Pancreas (tissue), 10 donors: ENCODE measurements around the gene GPRC5B. TPM values are rescaled to one million over a fixed set of nuclear protein-coding genes. Genes with fewer than 3 reads are reported as not detected.

Experiments used
- ATAC-seq, 4 donors: fragments of 200-7000 bp; cut with Tn5 transposase; one replicate each; pipeline versions ENCODE4 v1.8.0 to v1.9.1; 2020; ENCODE audit warnings: mild to moderate bottlenecking in 4 of 4, moderate library complexity in 4 of 4
- DNase-seq, 6 donors: peaks; one replicate each; pipeline ENCODE4 v3.0.0-alpha.2; 2020
- FAIRE-seq: peaks from 2 replicates; lab custom pipeline; 2012; peaks lifted over from hg19 to GRCh38; lab: Jason Lieb, UNC
- H3K27ac ChIP-seq, 4 donors: fragments of 200-600 bp; sonication (generic); 1 replicate in 3 of 4; 2 replicates in 1 of 4; pipeline versions ENCODE4 v1.5.0 to v1.8.0; 2020
- H3K27me3 ChIP-seq, 4 donors: fragments of 200-600 bp; one replicate each; pipeline ENCODE4 v1.8.0; 2021
- H3K36me3 ChIP-seq, 3 donors: fragments of 200-600 bp; sonication (generic) in 1 of 3; one replicate each; pipeline versions ENCODE4 v1.5.0 to v1.8.0; 2020 to 2021
- H3K4me1 ChIP-seq, 3 donors: fragments of 200-600 bp; one replicate each; pipeline ENCODE4 v1.8.0; 2021
- H3K4me3 ChIP-seq, 4 donors: fragments of 200-600 bp; sonication (generic) in 2 of 4; one replicate each; pipeline versions ENCODE4 v1.5.0 to v1.8.0; 2020 to 2021
- H3K9me3 ChIP-seq, 4 donors: fragments of 200-600 bp; one replicate each; pipeline ENCODE4 v1.8.0; 2021
- CTCF ChIP-seq, 4 donors: fragments of 200-600 bp; sonication (generic) in 3 of 4; IDR thresholded peaks; one replicate each; pipeline versions ENCODE4 v1.5.0 to v1.8.0; 2021; ENCODE audit warnings: antibody characterized with exemption in 4 of 4
- WGBS, 2 donors: extraction: QIAGEN DNeasy Blood & Tissue Kit; methylation state at CpG; one replicate each; pipeline ENCODE4 v1.1.7; 2013; 5-methylcytosine and 5-hydroxymethylcytosine counted together
- intact Hi-C, 3 donors: fragments of 100-400 bp; cut with DNase I; formaldehyde crosslinking; loops; one replicate each; pipeline versions ENCODE4 v1.11.1 to v1.14.2; 2022
- polyA plus RNA-seq, 2 donors: library from polyadenylated mRNA; stranded (reverse); fragments of 200-250 nt; gene quantifications; one replicate each; pipeline ENCODE4 v1.2.3, GENCODE V29; 2013
- total RNA-seq, 6 donors: library from RNA; stranded (reverse); fragmentation: NEBNext Ultra II Directional in 4 of 6; extraction: Animal tissue kit (Norgen Biotek cat#: 25700) in 4 of 6; gene quantifications; one replicate each; pipeline versions ENCODE4 v1.2.1 to v1.2.4, GENCODE V29; 2021 to 2023
- donor health status: healthy with polysubstance abuse.
- donor health status: DM: no; HTN: no; CAD: no; lungs with moderate emphysema.
- donor health status: DM: no; HTN: no; CAD: no.
- donor health status: control.
- donor health status: control.
- donor health status: Bipolar disorder and iron deficiency.
- donor health status: DM: yes; HTN: yes; CAD: no.
- donor health status: DM: no; HTN: no; CAD: no.
- donor health status: DM: no; HTN: no; CAD: no.
- donor health status: DM: yes; HTN: yes; CAD: no.

Gene GPRC5B
- total and polyA plus RNA-seq, 8 donors: 20.0 to 95.5 (median 27.4) TPM

GRCh38 chr16:19840524-19841110, 44.0 kb downstream of the GPRC5B start:
- DNase-seq (no peak), ATAC-seq (no peak), FAIRE-seq (no peak)
- H3K9me3 ChIP-seq: no peaks in the 10 kb centered on the region
- H3K36me3 ChIP-seq: no peaks in the 10 kb centered on the region
- intact Hi-C loops: no loop called here
- no peak for TF ChIP-seq CTCF (IDR thresholded peaks at IDR 0.05)
- no peak overlapping the region for H3K27ac ChIP-seq
- H3K4me1 ChIP-seq: no peaks in the 10 kb centered on the region
- no peak overlapping the region for H3K4me3 ChIP-seq
- H3K27me3 ChIP-seq: no peaks in the 10 kb centered on the region
- 70 to 75% methylated on average over 3 of the region's 3 CpGs for WGBS, 2 donors

- no peak for TF ChIP-seq CTCF (IDR thresholded peaks at IDR 0.05)
- WGBS, 2 donors: 86 to 89% methylated on average over 13 of the region's 13 CpGs
- intact Hi-C loops: no loop called here
- Histone ChIP-seq H3K27ac (no peak overlapping the region), H3K4me3 (no peak overlapping the region), H3K36me3 (no peaks in the 10 kb centered on the region), H3K9me3 (no peaks in the 10 kb centered on the region), H3K27me3 (no peaks in the 10 kb centered on the region), H3K4me1 (no peaks in the 10 kb centered on the region)
- ATAC-seq (no peak), FAIRE-seq (no peak), DNase-seq (no peak)
Measured at GRCh38 chr16:19837984-19838707, 46.5 kb downstream of the GPRC5B start.

GRCh38 chr16:19837331-19837980, 47.2 kb downstream of the GPRC5B start:
- H3K36me3 ChIP-seq: no peaks in the 10 kb centered on the region
- no peak for FAIRE-seq

GRCh38 chr16:19835968-19836421, 48.7 kb downstream of the GPRC5B start:
- H3K9me3 ChIP-seq: no peaks in the 10 kb centered on the region
- H3K27ac ChIP-seq: no peak overlapping the region
- FAIRE-seq: no peak
- no peak for TF ChIP-seq CTCF (IDR thresholded peaks at IDR 0.05)
- intact Hi-C loops: no loop called here
- no peaks in the 10 kb centered on the region for H3K4me1 ChIP-seq
- no peak overlapping the region for H3K4me3 ChIP-seq
- peak in 2 of 4 donors; percentile 34 to 51 for ATAC-seq
- H3K36me3 ChIP-seq: no peaks in the 10 kb centered on the region
- no peak for DNase-seq
- H3K27me3 ChIP-seq: no peaks in the 10 kb centered on the region

More at GRCh38 chr16:19837331-19837980, 47.2 kb downstream of the GPRC5B start:
- 85 to 86% methylated on average over 6 of the region's 6 CpGs for WGBS, 2 donors
- Histone ChIP-seq H3K9me3 (no peaks in the 10 kb centered on the region), H3K27ac (no peak overlapping the region), H3K4me1 (no peaks in the 10 kb centered on the region), H3K4me3 (no peak overlapping the region), H3K27me3 (no peaks in the 10 kb centered on the region)
- TF ChIP-seq CTCF (IDR thresholded peaks at IDR 0.05): no peak
- no peak for DNase-seq
- no peak for ATAC-seq
- intact Hi-C loops: no loop called here
